ENCODE measurements around the gene QDPR.

- TF ChIP-seq CTCF (IDR thresholded peaks at IDR 0.05; ENCODE audit: low read length) (no peak), EZH2 (IDR thresholded peaks at IDR 0.05; ENCODE audit: borderline replicate concordance, low read length) (no peak)
Observed at GRCh38 chr4:17489721-17490120, 22.2 kb downstream of the QDPR start.

Data from OCI-LY1 (cell line).